ENCODE measurements around the gene SH2B3. TPM values are rescaled to one million over a fixed set of nuclear protein-coding genes. Genes with fewer than 3 reads are reported as not detected.

SH2B3 gene
- total RNA-seq, 2 experiments from 2014 or later = 32.6 to 34.2 TPM

GRCh38 chr12:111420494-111420893 lies 14.8 kb downstream of the SH2B3 start:
- Mint-ChIP-seq H3K4me1 (ENCODE audit: low read depth) (peaks cover 40% of the 10 kb centered on the region), H3K4me3 (no peak overlapping the region), H3K36me3 (peaks cover 19% of the 10 kb centered on the region), H3K9me3 (no peaks in the 10 kb centered on the region), H3K27ac (no peak overlapping the region), H3K27me3 (no peaks in the 10 kb centered on the region)
- intact Hi-C loops (cut with micrococcal nuclease) = no loop called here
- POLR2A ChIA-PET = no interaction called here
- CTCF ChIA-PET = no interaction called here
- no peak for DNase-seq

DNA sequence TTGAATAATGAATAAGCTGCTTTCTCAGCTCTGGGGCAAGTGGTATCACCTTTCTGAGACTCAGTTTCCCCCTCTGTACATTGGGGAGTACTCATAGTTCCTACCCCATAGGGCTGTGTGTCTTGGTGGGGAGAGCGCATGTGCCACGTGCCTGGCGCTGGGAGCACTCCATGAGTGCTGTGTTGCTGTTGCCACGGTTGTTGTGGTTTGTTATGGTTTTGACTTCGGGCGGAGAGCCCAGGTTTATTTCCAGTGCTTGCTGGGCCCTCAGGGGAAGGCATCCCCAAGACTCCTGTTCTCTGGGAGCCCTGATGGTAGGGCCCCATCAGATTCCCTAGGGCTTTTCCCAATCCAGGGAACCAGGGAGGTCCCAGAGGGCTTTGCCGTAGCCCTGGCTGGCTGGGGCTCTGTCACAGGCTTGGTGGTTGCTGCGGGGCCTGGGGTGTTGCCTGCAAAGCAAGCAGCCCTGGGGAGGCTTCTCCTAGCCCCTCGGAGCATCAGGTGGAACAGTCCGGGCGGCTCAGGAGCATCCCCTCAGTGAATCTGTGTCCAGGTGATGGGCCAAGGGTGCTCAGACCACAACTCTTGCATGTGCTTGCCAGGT lies 18.6 kb downstream of the SH2B3 start:
- ChIA-PET CTCF (interaction anchor here (0.9 to 4.4 kb wide), 7 partner anchors 11 to 27 kb away, joined by 3 to 44 read pairs (median 4); no protein-coding TSS in a partner anchor), POLR2A (interaction anchor here (2.0 kb wide), 1 partner anchor 11 kb away, joined by 5 read pairs; no protein-coding TSS in a partner anchor)
- peak overlapping the region; percentile 82 for H3K27ac Mint-ChIP-seq
- DNase-seq = no peak
- no peak overlapping the region for H3K4me3 Mint-ChIP-seq
- H3K27me3 Mint-ChIP-seq = no peaks in the 10 kb centered on the region
- intact Hi-C loops (cut with micrococcal nuclease) = no loop called here
- peaks cover 64% of the 10 kb centered on the region for H3K4me1 Mint-ChIP-seq (ENCODE audit: low read depth)
- H3K9me3 Mint-ChIP-seq = no peaks in the 10 kb centered on the region
- H3K36me3 Mint-ChIP-seq = peaks cover 19% of the 10 kb centered on the region

GRCh38 chr12:111424793-111425251 lies 19.1 kb downstream of the SH2B3 start:
- H3K27me3 Mint-ChIP-seq = no peaks in the 10 kb centered on the region
- peak overlapping the region; percentile 82 for H3K27ac Mint-ChIP-seq
- CTCF ChIA-PET = interaction anchor here (1.1 to 4.4 kb wide), 5 partner anchors 10 to 28 kb away, joined by 3 to 44 read pairs (median 4); no protein-coding TSS in a partner anchor
- peak; percentile 47 for DNase-seq
- H3K9me3 Mint-ChIP-seq = no peaks in the 10 kb centered on the region
- POLR2A ChIA-PET = interaction anchor here (0.6 to 2.0 kb wide), 3 partner anchors 10 to 86 kb away, joined by 3 to 5 read pairs (median 5); no protein-coding TSS in a partner anchor
- no peak overlapping the region for H3K4me3 Mint-ChIP-seq
- intact Hi-C loops (cut with micrococcal nuclease) = no loop called here
- H3K36me3 Mint-ChIP-seq = peaks cover 19% of the 10 kb centered on the region
- peaks cover 70% of the 10 kb centered on the region for H3K4me1 Mint-ChIP-seq (ENCODE audit: low read depth)

DNA sequence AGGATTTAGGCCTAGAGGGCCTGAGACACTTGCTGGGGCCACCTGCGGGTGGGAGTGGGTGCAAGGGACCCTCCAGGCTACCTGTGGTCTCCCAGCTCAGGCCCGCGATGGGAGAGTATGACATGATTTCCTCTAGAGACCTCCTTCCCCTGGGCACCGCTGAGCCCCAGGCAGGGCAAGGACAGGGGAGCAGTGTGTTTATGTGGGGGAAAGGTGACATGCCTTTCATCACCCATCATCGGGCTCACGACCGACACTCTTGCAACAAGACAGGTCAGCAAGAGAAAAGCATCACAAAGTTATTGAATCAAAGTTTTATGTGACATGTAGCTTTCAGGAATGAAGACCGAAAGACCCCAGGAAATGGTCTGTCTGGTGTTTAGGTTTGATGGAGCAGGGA lies 19.9 kb downstream of the SH2B3 start:
- peak overlapping the region; percentile 82 for H3K27ac Mint-ChIP-seq

DNA sequence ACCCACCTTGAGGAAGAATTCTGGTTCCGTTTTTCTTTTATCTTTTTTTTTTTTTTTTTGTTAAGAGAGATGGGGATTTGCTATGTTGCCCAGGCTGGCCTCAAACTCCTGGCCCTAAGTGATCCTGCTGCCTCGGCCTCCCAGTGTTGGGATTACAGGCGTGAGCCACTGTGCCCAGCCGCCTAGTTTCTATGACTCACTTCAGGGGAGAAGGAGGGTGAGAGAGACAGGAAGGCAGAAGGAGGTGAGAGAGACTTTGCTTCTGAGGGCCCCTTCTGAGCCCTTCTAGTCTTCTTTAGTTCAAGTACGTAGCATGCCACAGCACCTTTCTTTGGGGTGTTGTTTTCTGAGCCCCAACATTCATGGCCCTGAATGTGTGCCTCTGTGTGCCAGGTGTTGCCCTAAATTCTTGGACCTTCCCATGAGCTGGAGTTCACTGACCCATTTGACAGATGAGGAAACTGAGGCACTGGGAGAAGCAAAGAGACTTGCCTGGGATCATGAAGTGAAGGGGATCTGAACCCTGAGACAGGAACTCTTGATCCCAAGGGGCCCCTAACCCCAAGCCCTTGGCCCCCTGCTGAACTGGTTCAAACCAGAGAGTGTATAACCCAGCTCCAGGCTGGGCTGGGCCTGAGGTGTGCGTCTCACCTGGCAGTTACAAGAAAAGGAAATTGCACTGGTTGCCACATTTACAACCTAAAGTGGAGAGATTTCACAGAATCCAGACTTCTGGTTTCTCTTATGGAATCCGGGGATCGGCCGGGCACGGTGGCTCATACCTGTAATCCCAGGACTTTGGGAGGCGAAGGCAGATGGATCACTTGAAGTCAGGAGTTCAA lies 20.8 kb downstream of the SH2B3 start:
- no peaks in the 10 kb centered on the region for H3K27me3 Mint-ChIP-seq
- H3K36me3 Mint-ChIP-seq = peaks cover 11% of the 10 kb centered on the region
- CTCF ChIA-PET = interaction anchor here (0.9 to 4.4 kb wide), 8 partner anchors 14 to 30 kb away, joined by 3 to 44 read pairs (median 7); partner anchors contain the start of gene SH2B3
- intact Hi-C loops (cut with micrococcal nuclease) = no loop called here
- DNase-seq = peak; percentile 62
- peak overlapping the region; percentile 8 for H3K4me3 Mint-ChIP-seq
- H3K9me3 Mint-ChIP-seq = no peaks in the 10 kb centered on the region
- POLR2A ChIA-PET = interaction anchor here (0.8 to 2.0 kb wide), 2 partner anchors 8 to 17 kb away, joined by 3 to 5 read pairs; no protein-coding TSS in a partner anchor
- H3K27ac Mint-ChIP-seq = peak overlapping the region; percentile 82
- H3K4me1 Mint-ChIP-seq (ENCODE audit: low read depth) = peaks cover 82% of the 10 kb centered on the region

More for the DNA sequence above, 19.9 kb downstream of the SH2B3 start:
- H3K27me3 Mint-ChIP-seq = no peaks in the 10 kb centered on the region
- no peak for DNase-seq
- ChIA-PET POLR2A (interaction anchor here (0.8 to 2.0 kb wide), 2 partner anchors 9 to 16 kb away, joined by 5 read pairs; no protein-coding TSS in a partner anchor), CTCF (interaction anchor here (0.9 to 4.4 kb wide), 3 partner anchors 19 to 28 kb away, joined by 3 to 44 read pairs (median 13); no protein-coding TSS in a partner anchor)
- no peaks in the 10 kb centered on the region for H3K9me3 Mint-ChIP-seq
- intact Hi-C loops (cut with micrococcal nuclease) = no loop called here
- peaks cover 78% of the 10 kb centered on the region for H3K4me1 Mint-ChIP-seq (ENCODE audit: low read depth)
- no peak overlapping the region for H3K4me3 Mint-ChIP-seq
- H3K36me3 Mint-ChIP-seq = peaks cover 15% of the 10 kb centered on the region

DNA sequence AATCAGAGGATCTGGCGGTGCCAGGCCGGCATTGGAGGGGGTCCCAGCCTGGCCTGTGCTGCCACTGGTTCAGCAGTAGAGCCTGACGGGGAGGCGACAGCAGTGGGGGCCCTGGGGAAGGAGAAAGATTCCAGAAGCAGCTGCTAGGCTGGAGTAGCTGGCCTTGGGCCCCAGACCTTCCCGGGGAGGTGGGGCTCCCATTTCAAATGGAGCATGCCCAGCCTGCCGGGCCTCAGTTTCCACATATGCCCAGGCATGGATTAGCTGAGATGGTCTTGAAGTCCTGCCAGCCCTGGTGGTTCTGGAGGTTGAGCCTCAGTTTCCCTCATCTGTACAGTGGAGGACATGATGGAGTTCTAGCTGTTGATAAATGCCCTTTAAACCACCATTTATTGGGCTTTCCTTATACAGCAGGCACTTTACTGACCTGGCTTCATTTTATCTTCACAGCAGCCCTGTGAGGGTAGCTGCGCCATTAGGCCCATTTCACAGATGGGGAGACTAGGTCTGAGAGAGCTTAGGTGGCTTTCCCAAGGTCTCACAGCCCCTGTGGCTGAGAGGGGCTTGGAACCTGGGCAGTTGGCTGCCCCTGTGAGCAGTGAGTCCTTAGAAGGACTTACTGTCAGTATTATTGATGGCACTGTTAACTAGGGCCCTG lies 21.8 kb downstream of the SH2B3 start:
- intact Hi-C loops (cut with micrococcal nuclease) = no loop called here
- ChIA-PET CTCF (interaction anchor here (1.1 to 4.4 kb wide), 6 partner anchors 15 to 31 kb away, joined by 5 to 44 read pairs (median 7); partner anchors contain the start of gene SH2B3), POLR2A (interaction anchor here (0.8 kb wide), 1 partner anchor 16 kb away, joined by 3 read pairs; no protein-coding TSS in a partner anchor)
- H3K9me3 Mint-ChIP-seq = no peaks in the 10 kb centered on the region
- H3K27me3 Mint-ChIP-seq = no peaks in the 10 kb centered on the region
- no peak overlapping the region for H3K4me3 Mint-ChIP-seq
- H3K36me3 Mint-ChIP-seq = peaks cover 8% of the 10 kb centered on the region
- H3K27ac Mint-ChIP-seq = peak overlapping the region; percentile 80
- H3K4me1 Mint-ChIP-seq (ENCODE audit: low read depth) = peaks cover 83% of the 10 kb centered on the region
- no peak for DNase-seq

GRCh38 chr12:111428081-111428727 lies 22.5 kb downstream of the SH2B3 start:
- Mint-ChIP-seq H3K27me3 (no peaks in the 10 kb centered on the region), H3K9me3 (no peaks in the 10 kb centered on the region), H3K27ac (peak overlapping the region; percentile 80), H3K36me3 (peaks cover 10% of the 10 kb centered on the region), H3K4me3 (peak overlapping the region; percentile 74), H3K4me1 (ENCODE audit: low read depth) (peaks cover 85% of the 10 kb centered on the region)
- CTCF ChIA-PET = interaction anchor here (1.7 to 4.4 kb wide), 5 partner anchors 16 to 32 kb away, joined by 7 to 44 read pairs (median 7); partner anchors contain the start of gene SH2B3
- intact Hi-C loops (cut with micrococcal nuclease) = no loop called here
- no peak for DNase-seq
- POLR2A ChIA-PET = no interaction called here

GRCh38 chr12:111428728-111429175 lies 23.0 kb downstream of the SH2B3 start:
- H3K27me3 Mint-ChIP-seq = no peaks in the 10 kb centered on the region

DNA sequence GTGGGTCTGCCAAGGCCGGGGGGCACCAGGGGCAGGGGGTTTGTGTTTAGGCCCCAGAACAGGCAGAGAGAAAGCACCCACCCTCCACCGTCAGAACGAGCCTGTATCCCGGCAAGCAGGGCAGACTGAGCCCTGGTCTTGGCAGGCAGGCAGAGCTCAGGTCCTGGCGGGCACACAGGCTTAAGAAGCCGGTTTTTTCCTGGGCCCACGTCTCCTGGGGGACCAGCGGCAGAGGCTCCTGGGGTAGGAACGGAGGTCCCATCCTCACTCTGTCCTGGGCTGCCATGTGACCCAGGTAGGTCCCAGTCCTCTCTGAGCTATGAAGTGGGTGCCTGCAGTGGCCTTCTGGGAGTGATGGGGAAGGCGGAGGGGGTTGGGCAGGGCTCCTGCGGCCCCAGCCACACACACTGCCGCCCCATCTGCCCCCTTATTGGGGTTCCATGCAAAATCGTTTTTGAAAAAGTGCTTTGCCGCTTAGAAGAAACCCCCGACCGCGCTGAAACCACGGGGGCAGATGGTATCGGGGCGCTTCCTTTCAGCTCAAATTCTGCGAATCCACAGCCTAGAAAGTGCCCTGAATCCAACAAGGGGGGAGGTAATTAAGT lies 24.2 kb downstream of the SH2B3 start:
- peak overlapping the region; percentile 97 for H3K27ac Mint-ChIP-seq
- no peaks in the 10 kb centered on the region for H3K27me3 Mint-ChIP-seq
- H3K36me3 Mint-ChIP-seq = peaks cover 11% of the 10 kb centered on the region
- H3K4me3 Mint-ChIP-seq = peak overlapping the region; percentile 74
- H3K9me3 Mint-ChIP-seq = no peaks in the 10 kb centered on the region
- H3K4me1 Mint-ChIP-seq (ENCODE audit: low read depth) = peaks cover 92% of the 10 kb centered on the region
- ChIA-PET CTCF (interaction anchor here (0.8 to 3.9 kb wide), 9 partner anchors 13 to 33 kb away, joined by 3 to 27 read pairs (median 6); partner anchors contain the start of gene SH2B3), POLR2A (interaction anchor here (1.0 to 2.8 kb wide), 4 partner anchors 15 to 25 kb away, joined by 3 to 29 read pairs (median 4); no protein-coding TSS in a partner anchor)
- intact Hi-C loops (cut with micrococcal nuclease) = loop anchor here (1.0 to 10.0 kb wide), 3 partner anchors 14 to 655 kb away; partner anchors contain the start of gene SH2B3
- DNase-seq = peak; percentile 74

More at GRCh38 chr12:111428728-111429175, 23.0 kb downstream of the SH2B3 start:
- CTCF ChIA-PET = interaction anchor here (0.6 to 4.4 kb wide), 10 partner anchors 12 to 32 kb away, joined by 4 to 44 read pairs (median 7); partner anchors contain the start of gene SH2B3
- peak overlapping the region; percentile 74 for H3K4me3 Mint-ChIP-seq
- no peaks in the 10 kb centered on the region for H3K9me3 Mint-ChIP-seq
- DNase-seq = peak; percentile 50
- POLR2A ChIA-PET = interaction anchor here (1.3 to 2.8 kb wide), 2 partner anchors 16 to 21 kb away, joined by 4 to 29 read pairs; no protein-coding TSS in a partner anchor
- intact Hi-C loops (cut with micrococcal nuclease) = no loop called here
- peaks cover 11% of the 10 kb centered on the region for H3K36me3 Mint-ChIP-seq
- peaks cover 90% of the 10 kb centered on the region for H3K4me1 Mint-ChIP-seq (ENCODE audit: low read depth)
- peak overlapping the region; percentile 80 for H3K27ac Mint-ChIP-seq
